Measurements from ENCODE around the gene REELD1.

The REELD1 gene

DNA sequence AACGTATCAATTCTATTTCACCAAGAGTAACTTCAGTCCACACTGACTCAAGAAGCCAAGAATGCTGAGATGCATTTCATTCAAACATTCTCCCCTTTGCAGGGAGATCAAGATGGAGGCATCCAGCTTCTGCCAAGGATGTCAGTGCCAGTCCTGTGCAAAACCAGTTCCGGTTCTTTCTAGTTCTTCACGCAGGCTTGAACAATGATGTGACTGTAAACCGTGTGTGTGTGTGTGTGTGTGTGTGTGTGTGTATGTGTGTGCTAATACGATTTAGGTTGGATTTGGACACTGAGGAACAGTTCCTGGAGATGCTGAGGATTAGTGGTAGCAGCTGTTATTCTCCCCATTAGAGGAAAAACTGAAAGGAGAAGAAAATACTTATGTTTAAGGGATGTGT, at the start of gene REELD1:
Gene REELD1, plus strand, starts transcription at position 301 of the 400 bp plus-strand sequence. CDS start 2,415 bp downstream, outside the sequence.
- no peak for DNase-seq

DNA sequence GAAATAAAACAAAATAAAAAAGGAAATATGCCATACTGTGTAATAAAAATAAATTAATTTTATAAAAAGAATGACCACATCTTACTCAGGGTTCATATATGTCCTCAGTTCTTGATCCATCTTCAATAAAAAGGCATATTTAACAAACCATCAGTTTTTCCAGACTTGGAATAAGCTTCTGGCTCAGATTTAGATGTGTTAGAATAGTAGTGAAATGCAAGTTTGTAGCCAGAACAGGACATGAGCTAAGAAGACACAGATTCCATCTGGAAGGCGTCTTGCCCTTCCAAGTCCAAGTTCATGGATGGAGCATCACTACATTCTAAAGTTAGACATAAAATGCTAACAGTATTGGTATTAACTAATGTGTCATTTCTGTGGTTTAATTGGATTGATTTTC, 49.1 kb upstream of the REELD1 start:
- no peak for DNase-seq

GRCh38 chr4:146165840-146166239, 48.5 kb upstream of the REELD1 start:
- DNase-seq: no peak

DNA sequence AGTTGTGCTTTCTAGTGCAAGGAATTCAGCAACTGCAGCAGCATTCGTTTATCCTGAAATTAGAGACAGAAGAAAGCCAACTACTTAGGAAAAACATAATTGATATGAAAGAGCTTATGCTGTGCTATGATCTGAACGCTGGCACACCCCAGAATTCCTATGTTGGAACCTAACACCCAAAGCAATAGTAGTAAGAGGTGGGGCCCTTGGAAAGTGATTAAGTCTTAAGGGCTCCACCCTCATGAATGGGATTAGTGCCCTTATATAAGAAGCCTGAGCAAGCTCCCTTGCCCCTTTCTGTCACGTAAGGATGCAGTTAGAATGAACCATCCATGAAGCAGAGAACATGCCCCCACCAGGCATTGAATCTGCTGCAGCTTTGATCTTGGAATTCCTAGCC, 44.2 kb upstream of the REELD1 start:
- no peak for DNase-seq

GRCh38 chr4:146175541-146176453, 38.5 kb upstream of the REELD1 start, which contains the start of gene LSM6:
Gene LSM6, plus strand, starts transcription at chr4:146175718. Its CDS starts 7,204 bp downstream, at chr4:146182922.
- no peak for DNase-seq

GRCh38 chr4:146176891-146177290, 37.4 kb upstream of the REELD1 start:
- no peak for DNase-seq

DNA sequence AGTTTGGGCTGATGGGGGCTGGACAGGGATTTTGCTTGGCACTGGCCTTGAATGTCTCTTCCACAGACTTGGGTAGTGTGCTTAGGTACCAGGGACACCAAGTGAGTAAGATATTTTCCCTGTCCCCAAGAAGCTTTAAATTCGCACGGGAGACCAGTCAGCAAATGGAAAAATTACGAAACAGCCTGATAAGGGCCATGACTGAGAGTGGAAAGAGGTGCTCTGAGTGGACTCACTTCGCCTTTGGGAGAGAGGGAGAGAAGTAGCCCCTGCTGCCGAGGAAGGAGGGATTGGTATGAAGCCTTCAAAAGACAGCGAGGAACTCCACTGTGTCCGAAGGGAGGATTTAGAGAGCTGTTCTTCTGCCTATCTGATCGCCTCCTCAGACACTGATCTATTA, 36.2 kb upstream of the REELD1 start:
- no peak for DNase-seq

GRCh38 chr4:146179784-146180370, 34.5 kb upstream of the REELD1 start:
- no peak for DNase-seq

DNA sequence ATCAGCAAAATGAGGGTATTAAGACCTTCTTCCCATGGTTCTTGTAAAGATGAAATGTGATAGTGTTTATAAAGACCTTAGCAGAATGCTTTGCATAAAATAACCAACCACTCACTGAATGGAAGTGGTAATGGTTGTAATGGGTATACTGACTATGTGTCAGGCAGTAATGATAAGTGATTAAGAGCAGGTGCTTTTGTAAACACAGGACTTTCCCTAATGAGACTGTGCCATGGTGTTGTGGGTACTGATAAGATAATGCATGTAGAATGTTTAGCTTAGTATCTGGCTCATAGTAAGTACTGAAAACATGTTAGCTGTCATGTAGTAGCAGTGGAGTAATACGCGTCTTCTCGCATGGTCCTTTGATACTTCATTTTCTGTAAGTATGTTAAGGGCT, 31.9 kb upstream of the REELD1 start:
- no peak for DNase-seq

GRCh38 chr4:146183209-146183608, 31.1 kb upstream of the REELD1 start:
- no peak for DNase-seq

DNA sequence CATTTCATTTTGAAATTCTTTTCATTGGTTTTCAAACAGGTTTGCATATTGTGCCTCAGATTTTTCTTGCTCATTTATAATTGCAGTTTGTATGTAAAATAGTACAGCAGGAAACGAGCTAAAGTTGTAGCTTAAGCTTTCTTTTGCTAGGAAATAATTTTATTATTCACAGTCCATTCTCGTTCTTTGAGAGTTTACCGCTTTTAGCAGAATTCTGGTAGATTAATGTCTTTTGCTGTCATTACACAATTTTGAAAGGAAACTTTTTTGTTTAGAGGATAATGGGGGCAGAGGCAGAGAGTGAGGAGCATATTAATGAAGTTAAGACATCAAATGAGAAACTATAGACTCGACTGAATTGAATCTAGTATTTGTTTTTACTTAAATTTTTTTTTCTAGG, 28.3 kb upstream of the REELD1 start:
- no peak for DNase-seq

GRCh38 chr4:146186596-146186995, 27.7 kb upstream of the REELD1 start:
- DNase-seq: no peak

DNA sequence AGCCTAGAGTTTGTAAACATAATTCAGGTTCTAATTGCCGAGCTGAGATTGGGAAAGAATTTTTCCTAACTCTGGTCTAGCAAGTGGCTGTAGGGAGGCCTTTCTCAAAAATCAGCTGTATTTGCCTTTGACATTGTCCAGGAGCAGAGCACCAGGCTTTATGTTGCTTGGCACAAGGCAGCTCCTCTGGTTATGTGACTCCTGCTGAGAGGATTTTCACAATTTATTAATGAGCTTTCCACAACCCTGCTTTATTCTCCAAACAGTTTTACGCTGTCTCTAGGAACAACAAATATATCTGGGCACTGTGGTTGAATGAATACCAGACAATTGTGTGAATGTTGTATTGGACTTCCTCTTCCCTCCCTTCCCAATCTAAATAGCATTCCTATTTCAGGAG, 23.9 kb upstream of the REELD1 start:
- no peak for DNase-seq

DNA sequence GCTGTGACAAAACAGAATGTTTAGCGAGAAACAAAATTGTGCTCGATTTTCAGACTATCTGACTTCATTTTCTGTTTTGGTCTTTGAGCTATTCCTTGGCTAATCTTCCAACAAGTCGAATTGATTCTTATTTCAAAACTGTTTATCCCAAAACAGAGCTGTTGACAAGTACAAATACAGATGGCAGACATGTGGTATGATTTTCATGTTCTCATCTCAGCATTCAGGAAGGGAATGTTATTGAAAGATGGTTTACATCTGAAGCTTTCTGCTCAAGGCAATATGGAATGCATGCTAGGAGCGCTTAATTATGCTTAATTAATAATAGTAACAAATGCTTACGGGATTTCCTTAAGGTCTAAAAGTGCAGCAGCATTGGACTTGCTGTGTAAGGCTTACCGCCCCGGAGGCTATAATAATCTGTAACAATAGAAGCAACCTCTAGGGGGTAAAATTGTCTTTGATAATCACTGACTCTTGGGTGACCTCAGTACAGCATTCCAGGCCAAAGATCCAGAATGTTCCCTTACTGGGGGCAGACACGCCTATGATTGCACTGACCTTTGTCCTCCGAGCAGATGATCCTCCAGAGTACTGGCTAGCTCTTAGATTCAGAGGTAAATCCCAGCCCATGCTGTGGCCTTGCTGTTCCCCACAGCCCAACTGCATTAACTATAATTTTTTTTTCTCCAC, 22.4 kb upstream of the REELD1 start:
- DNase-seq: no peak

DNA sequence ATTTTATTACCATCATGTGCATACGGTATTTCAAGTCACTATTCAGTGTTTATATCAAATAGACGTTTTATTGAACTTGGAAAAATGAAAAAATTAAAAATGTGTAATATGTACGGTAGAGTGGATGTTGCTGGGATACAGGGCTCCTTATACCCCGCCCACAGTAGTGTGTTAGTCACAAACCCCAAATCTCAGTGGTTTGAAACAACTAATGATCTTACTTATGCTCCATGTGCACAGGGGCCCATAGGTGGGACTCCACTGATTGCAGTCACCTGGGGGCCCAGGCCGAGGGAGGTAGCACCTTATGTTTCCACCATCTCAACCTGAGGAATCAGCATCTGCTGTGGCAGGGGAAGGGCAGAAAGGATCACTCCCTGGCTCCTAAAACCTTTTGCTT, 20.7 kb upstream of the REELD1 start:
- no peak for DNase-seq

GRCh38 chr4:146194212-146194611, 20.1 kb upstream of the REELD1 start:
- no peak for DNase-seq

DNA sequence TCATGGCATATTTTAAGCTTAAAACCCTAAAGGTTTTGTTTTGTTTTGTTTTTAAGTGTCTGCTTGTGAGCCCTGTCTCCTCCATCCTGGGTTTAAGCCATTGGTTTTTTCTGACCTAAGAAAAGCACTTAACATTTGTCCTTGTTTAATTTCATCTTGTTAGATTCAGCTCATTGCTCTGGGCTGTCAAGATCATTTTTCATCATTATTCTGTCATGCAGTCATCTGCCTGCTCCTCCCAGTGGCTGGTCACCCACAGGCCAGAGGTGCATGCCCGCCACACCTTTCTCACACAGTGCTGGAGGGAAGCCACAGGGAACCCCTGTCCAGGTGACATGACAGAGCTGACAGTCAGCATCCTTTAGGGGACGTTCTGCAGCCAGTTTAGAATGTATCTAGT, 11.7 kb upstream of the REELD1 start:
- no peak for DNase-seq

GRCh38 chr4:146207410-146207809, 6.9 kb upstream of the REELD1 start:
- DNase-seq: no peak

GRCh38 chr4:146210890-146211289, 3.4 kb upstream of the REELD1 start:
- DNase-seq: no peak

DNA sequence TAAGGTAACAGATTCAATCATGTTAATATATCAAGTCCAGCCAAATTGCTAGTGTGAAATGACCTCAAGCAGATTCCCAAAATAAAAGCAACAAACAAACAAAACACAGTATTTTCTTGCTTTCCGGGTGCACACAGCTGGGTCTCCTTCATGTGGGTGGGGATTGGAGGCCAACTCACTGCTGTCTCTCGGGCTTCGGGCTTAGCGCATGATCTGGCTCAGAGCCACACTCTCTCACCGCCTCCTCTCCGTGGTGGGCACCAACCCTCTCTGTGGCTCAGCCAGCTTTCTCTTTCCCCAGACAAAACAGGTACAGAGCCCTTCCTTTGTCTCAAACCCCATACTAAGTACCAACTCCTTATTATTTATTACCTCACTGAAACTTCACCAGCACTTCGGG, 2.9 kb upstream of the REELD1 start:
- DNase-seq: no peak

DNA sequence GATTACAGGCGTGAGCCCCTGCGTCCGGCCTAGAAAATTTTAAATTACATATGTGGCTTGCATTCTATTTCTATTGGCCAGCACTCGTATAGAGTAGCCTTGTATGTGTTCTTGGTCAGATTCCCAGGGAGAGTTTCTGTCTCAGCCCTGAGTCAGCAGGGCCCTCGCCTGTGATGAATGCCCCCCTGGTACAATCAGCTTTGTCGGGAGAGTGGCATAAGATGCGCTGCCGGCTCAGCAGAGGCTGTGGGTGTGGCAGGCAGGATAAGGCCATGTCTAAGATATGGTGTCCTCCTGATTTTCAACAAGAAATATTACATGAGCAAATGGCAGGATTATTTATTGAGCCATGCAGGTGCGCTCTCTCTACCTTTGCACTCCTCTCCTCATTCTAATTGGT, 1.6 kb upstream of the REELD1 start:
- no peak for DNase-seq

DNA sequence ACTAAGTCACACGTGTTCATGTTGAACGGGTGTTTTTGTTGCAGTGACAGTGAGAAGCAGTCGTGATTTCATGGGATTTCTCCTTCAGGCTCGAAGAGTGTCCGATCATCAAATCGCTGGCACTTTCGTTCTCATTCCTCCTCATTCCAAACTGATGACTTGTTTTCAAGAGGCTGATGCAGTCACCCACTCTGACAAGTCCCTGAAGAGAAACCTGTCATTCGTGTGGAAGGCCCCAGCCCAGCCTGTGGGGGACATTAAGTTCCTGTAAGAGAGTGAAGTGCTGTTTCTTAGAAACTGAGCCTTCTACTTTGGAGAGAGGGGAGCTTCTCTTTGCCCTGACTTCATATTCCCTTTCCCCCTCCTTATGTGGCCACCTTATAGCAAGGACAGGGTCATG, 8.0 kb downstream of the REELD1 start:
- no peak for DNase-seq

DNA sequence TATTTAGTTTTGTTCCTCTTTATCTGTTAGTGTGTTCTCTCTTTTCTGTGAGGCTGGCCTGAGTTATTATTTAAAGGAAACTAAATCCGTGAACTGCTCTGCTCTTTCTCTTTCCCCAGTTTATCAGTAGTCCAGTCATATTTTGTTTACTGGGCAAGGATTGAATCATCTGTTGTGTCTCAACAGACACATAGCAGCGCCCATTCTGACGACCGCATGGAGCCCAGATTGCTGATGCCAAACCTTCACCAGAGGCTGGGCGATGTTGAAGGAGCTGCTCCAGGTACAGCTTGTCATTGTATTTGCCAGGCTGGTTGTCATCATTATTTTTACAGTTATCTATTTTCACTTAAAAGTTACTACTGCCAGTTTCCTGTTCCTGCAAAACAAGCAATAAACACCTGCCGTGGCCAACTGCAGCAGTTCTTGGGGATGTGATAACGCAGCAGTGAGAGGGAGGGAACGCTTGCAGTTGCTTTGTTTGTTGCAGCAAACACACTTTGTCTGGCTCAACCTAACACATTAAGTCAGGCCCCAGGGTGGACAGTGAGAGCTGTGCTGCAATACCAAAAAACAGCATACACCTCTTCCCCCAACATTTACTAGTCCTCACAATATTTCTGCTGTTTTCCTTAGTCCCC, 10.1 kb downstream of the REELD1 start:
- no peak for DNase-seq

All from NCI-H524 treated with DMSO at 0.1 percent for 48 hours (cell line).